OCI-LY3 (cell line): ENCODE results near the gene PGA5.

ENCODE experiments used
- CTCF ChIP-seq: fragments of 200-600, 300-600 bp; sonication (generic); IDR thresholded peaks from 2 replicates; pipeline ENCODE4 v1.5.1; 2014; ENCODE audit warnings: antibody characterized with exemption, low read length, low read depth
- EZH2phosphoT487 ChIP-seq: fragments of 200-600 bp; shearing (Covaris generic); IDR thresholded peaks from 2 replicates; pipeline ENCODE4 v1.6.1; 2018; ENCODE audit warnings: antibody characterized with exemption, mixed run types, low read depth

DNA sequence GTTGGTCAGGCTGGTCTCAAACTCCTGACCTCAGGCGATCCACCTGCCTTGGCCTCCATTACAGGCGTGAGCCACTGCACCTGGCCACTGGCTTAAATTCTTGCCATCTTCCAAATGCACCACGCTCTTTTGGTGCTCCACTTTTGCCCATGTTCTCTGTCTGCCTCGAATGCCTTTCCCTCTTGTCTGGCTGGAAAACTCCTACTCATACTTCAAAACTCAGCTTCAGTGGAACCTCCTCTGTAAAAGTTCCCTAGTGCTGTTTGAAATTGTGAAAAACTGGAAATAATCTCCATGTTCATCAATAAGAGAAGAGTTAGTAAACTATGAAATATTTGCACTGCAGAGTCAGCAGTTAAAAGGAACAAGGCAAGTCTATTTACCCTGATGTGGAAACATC, 42.6 kb downstream of the PGA5 start:
- no peak for TF ChIP-seq CTCF
- TF ChIP-seq EZH2phosphoT487, result no peak
